T-helper 17 cell (primary cell): ENCODE measurements around the gene UROC1. TPM values are rescaled to one million over a fixed set of nuclear protein-coding genes. Genes with fewer than 3 reads are reported as not detected.

Source experiments
- ATAC-seq: fragments of 150-1000 bp; cut with Tn5 transposase; 2 replicates; pipeline ENCODE4 v1.10.0; 2021; ENCODE audit warnings: mild to moderate bottlenecking, moderate library complexity
- DNase-seq, 3 donors: peaks; one replicate each; pipeline versions ENCODE4 v3.0.0 to v3.0.0-alpha.2; 2020 to 2021
- H3K9me3 ChIP-seq: one replicate; pipeline ENCODE4 v1.7.0; 2013; ENCODE audit warnings: low read length, mild to moderate bottlenecking; ENCODE audit not compliant: control insufficient read depth, poor library complexity, severe bottlenecking
- H3K27ac Mint-ChIP-seq: one replicate; pipeline ENCODE4 v1.8.0; 2022; ENCODE audit warnings: mild to moderate bottlenecking, moderate library complexity, mixed read lengths
- H3K27me3 Mint-ChIP-seq: one replicate; pipeline ENCODE4 v1.8.0; 2022; ENCODE audit warnings: mixed read lengths
- H3K36me3 Mint-ChIP-seq: one replicate; pipeline ENCODE4 v1.8.0; 2022; ENCODE audit warnings: low read depth, mixed read lengths
- H3K4me1 Mint-ChIP-seq: one replicate; pipeline ENCODE4 v1.8.0; 2022; ENCODE audit warnings: mild to moderate bottlenecking, mixed read lengths
- H3K4me3 Mint-ChIP-seq: one replicate; pipeline ENCODE4 v1.8.0; 2022; ENCODE audit warnings: mild to moderate bottlenecking, moderate library complexity, mixed read lengths
- total RNA-seq, 4 donors: library from RNA in 2 of 4; stranded (reverse) in 2 of 4; gene quantifications; one replicate each; pipeline ENCODE4 v1.2.3 and lab custom pipeline; 2022 to 2026

Gene UROC1
- total RNA-seq, 2 donors from 2014 or later = not detected

- H3K36me3 Mint-ChIP-seq = peaks cover 6% of the 10 kb centered on the region
- no peak for DNase-seq
- H3K9me3 ChIP-seq = no peaks in the 10 kb centered on the region
- ATAC-seq = no peak
- H3K4me1 Mint-ChIP-seq = peaks cover 2% of the 10 kb centered on the region
- no peak overlapping the region for H3K27ac Mint-ChIP-seq
- no peaks in the 10 kb centered on the region for H3K27me3 Mint-ChIP-seq
- H3K4me3 Mint-ChIP-seq = no peak overlapping the region
These were observed 74.7 kb downstream of the UROC1 start for GRCh38 chr3:126442856-126443242.

- Mint-ChIP-seq H3K4me3 (no peak overlapping the region), H3K27me3 (no peaks in the 10 kb centered on the region), H3K4me1 (peaks cover 2% of the 10 kb centered on the region), H3K27ac (no peak overlapping the region), H3K36me3 (peaks cover 9% of the 10 kb centered on the region)
- DNase-seq (no peak), ATAC-seq (no peak)
- H3K9me3 ChIP-seq = no peaks in the 10 kb centered on the region
These were observed 75.3 kb downstream of the UROC1 start for GRCh38 chr3:126442094-126442855.

- no peaks in the 10 kb centered on the region for H3K9me3 ChIP-seq
- ATAC-seq = no peak
- no peaks in the 10 kb centered on the region for H3K27me3 Mint-ChIP-seq
- H3K4me3 Mint-ChIP-seq = no peak overlapping the region
- H3K4me1 Mint-ChIP-seq = peaks cover 2% of the 10 kb centered on the region
- H3K27ac Mint-ChIP-seq = peak overlapping the region; percentile 62
- no peak for DNase-seq
- peaks cover 11% of the 10 kb centered on the region for H3K36me3 Mint-ChIP-seq
These were observed 76.2 kb downstream of the UROC1 start for GRCh38 chr3:126441256-126441880.

- no peaks in the 10 kb centered on the region for H3K9me3 ChIP-seq
- Mint-ChIP-seq H3K4me1 (peaks cover 2% of the 10 kb centered on the region), H3K36me3 (peaks cover 11% of the 10 kb centered on the region), H3K27me3 (no peaks in the 10 kb centered on the region), H3K4me3 (no peak overlapping the region), H3K27ac (peak overlapping the region; percentile 62)
- ATAC-seq (no peak), DNase-seq (no peak)
These were observed 76.9 kb downstream of the UROC1 start for GRCh38 chr3:126440709-126440995.

GRCh38 chr3:126439968-126440708 lies 77.4 kb downstream of the UROC1 start:
- ATAC-seq (no peak), DNase-seq (no peak)
- Mint-ChIP-seq H3K4me1 (peaks cover 2% of the 10 kb centered on the region), H3K27ac (no peak overlapping the region), H3K36me3 (peaks cover 11% of the 10 kb centered on the region), H3K27me3 (no peaks in the 10 kb centered on the region), H3K4me3 (no peak overlapping the region)
- no peaks in the 10 kb centered on the region for H3K9me3 ChIP-seq

GRCh38 chr3:126439346-126439967 lies 78.1 kb downstream of the UROC1 start:
- no peaks in the 10 kb centered on the region for H3K9me3 ChIP-seq
- Mint-ChIP-seq H3K4me1 (peaks cover 2% of the 10 kb centered on the region), H3K27me3 (no peaks in the 10 kb centered on the region), H3K36me3 (peaks cover 11% of the 10 kb centered on the region), H3K4me3 (no peak overlapping the region), H3K27ac (no peak overlapping the region)
- DNase-seq = no peak
- ATAC-seq = no peak

GRCh38 chr3:126438746-126439145 lies 78.8 kb downstream of the UROC1 start:
- no peak overlapping the region for H3K4me3 Mint-ChIP-seq
- H3K36me3 Mint-ChIP-seq = peaks cover 13% of the 10 kb centered on the region
- no peak for DNase-seq
- H3K9me3 ChIP-seq = no peaks in the 10 kb centered on the region
- peaks cover 2% of the 10 kb centered on the region for H3K4me1 Mint-ChIP-seq
- no peak overlapping the region for H3K27ac Mint-ChIP-seq
- H3K27me3 Mint-ChIP-seq = no peaks in the 10 kb centered on the region
- ATAC-seq = no peak

GRCh38 chr3:126438186-126438585 lies 79.4 kb downstream of the UROC1 start:
- peaks cover 2% of the 10 kb centered on the region for H3K4me1 Mint-ChIP-seq
- no peak for ATAC-seq
- peaks cover 12% of the 10 kb centered on the region for H3K36me3 Mint-ChIP-seq
- no peaks in the 10 kb centered on the region for H3K27me3 Mint-ChIP-seq
- no peaks in the 10 kb centered on the region for H3K9me3 ChIP-seq
- H3K4me3 Mint-ChIP-seq = no peak overlapping the region
- DNase-seq = no peak
- no peak overlapping the region for H3K27ac Mint-ChIP-seq

- no peak for DNase-seq
- Mint-ChIP-seq H3K4me1 (no peaks in the 10 kb centered on the region), H3K27me3 (no peaks in the 10 kb centered on the region), H3K27ac (no peak overlapping the region), H3K4me3 (no peak overlapping the region), H3K36me3 (peaks cover 11% of the 10 kb centered on the region)
- ATAC-seq = no peak
- H3K9me3 ChIP-seq = no peaks in the 10 kb centered on the region
These were observed 80.5 kb downstream of the UROC1 start for GRCh38 chr3:126436826-126437717.

- no peaks in the 10 kb centered on the region for H3K9me3 ChIP-seq
- H3K27me3 Mint-ChIP-seq = no peaks in the 10 kb centered on the region
- H3K4me3 Mint-ChIP-seq = peak overlapping the region; percentile 41
- H3K4me1 Mint-ChIP-seq = no peaks in the 10 kb centered on the region
- H3K27ac Mint-ChIP-seq = no peak overlapping the region
- DNase-seq (no peak), ATAC-seq (no peak)
- H3K36me3 Mint-ChIP-seq = peaks cover 11% of the 10 kb centered on the region
These were observed 81.9 kb downstream of the UROC1 start for GRCh38 chr3:126435456-126436315.

- Mint-ChIP-seq H3K4me1 (no peaks in the 10 kb centered on the region), H3K4me3 (no peak overlapping the region), H3K27ac (no peak overlapping the region), H3K27me3 (no peaks in the 10 kb centered on the region), H3K36me3 (peaks cover 11% of the 10 kb centered on the region)
- DNase-seq = no peak
- H3K9me3 ChIP-seq = no peaks in the 10 kb centered on the region
- no peak for ATAC-seq
These were observed 82.6 kb downstream of the UROC1 start for GRCh38 chr3:126434931-126435411.

GRCh38 chr3:126434264-126434590 lies 83.3 kb downstream of the UROC1 start:
- Mint-ChIP-seq H3K4me3 (no peak overlapping the region), H3K4me1 (no peaks in the 10 kb centered on the region), H3K36me3 (peaks cover 9% of the 10 kb centered on the region), H3K27ac (peak overlapping the region; percentile 66), H3K27me3 (no peaks in the 10 kb centered on the region)
- no peaks in the 10 kb centered on the region for H3K9me3 ChIP-seq
- ATAC-seq = no peak
- no peak for DNase-seq
